ENCODE results near the gene SHROOM2.

The SHROOM2 gene

DNA sequence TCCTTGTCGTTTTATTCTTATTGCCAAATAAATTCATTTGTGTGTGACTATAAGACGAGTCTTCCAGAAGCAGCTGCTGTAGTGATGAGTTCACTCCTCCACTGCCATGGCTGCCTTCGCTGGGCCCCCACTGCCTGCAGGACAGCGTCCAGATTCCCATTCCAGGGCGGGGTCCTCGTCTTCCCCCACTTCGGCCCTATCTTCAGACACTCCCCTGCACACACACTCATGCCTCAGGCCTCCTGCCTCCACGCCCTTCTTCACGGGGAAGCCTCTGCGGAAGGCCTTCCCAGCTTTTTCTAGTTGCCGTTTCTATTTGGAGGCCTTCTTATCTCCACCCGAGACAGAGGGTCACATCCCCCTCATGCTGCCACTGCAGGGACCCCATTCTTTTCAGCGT, 80.4 kb downstream of the SHROOM2 start:
- no peak for FAIRE-seq

GRCh38 chrX:9867226-9867625, 81.0 kb downstream of the SHROOM2 start:
- no peak for FAIRE-seq

GRCh38 chrX:9867753-9868152, 81.5 kb downstream of the SHROOM2 start:
- no peak for FAIRE-seq

GRCh38 chrX:9871701-9872268, 85.6 kb downstream of the SHROOM2 start:
- FAIRE-seq = no peak

- no peak for FAIRE-seq
Measured at GRCh38 chrX:9873360-9873759, 87.1 kb downstream of the SHROOM2 start.

GRCh38 chrX:9873952-9874351, 87.7 kb downstream of the SHROOM2 start:
- no peak for FAIRE-seq

DNA sequence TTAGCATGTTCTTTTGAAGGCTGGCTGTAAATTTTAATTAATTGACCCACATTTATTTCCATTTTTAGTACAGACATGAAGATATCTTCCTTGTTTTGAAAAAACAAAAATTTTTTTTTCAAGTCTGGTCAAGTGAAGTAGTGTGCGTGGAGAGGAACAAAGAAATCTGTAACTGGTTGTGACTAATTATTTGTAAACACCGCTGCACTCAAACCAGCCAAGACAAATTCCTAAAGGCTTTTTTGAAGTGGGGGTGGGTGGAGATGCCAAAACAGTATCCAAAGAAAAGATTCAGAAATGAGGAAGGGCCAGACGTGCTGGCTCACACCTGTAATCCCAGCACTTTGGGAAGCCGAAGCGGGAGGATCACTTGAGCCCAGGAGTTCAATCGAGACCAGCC, 88.3 kb downstream of the SHROOM2 start:
- no peak for FAIRE-seq

- no peak for FAIRE-seq
Measured at GRCh38 chrX:9875801-9876200, 89.6 kb downstream of the SHROOM2 start.

DNA sequence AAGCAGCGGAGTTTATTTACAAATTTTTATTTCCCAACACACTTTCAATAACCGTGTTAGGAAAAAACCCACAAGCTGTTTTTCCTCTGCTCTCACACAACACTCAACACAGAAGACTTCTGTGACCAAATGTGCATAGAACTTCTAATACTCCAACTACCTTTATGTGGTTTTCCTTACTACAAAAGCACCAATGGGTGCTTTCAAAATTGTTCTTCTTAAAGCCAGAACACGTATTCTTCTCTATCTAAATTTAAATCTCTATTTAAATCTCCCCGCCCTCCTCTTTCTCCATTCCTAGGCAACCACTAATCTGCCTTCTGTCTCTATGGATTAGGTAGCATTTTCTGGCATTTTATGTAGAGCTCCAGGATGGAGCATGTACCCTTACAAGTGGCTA, 90.0 kb downstream of the SHROOM2 start:
- FAIRE-seq = no peak

DNA sequence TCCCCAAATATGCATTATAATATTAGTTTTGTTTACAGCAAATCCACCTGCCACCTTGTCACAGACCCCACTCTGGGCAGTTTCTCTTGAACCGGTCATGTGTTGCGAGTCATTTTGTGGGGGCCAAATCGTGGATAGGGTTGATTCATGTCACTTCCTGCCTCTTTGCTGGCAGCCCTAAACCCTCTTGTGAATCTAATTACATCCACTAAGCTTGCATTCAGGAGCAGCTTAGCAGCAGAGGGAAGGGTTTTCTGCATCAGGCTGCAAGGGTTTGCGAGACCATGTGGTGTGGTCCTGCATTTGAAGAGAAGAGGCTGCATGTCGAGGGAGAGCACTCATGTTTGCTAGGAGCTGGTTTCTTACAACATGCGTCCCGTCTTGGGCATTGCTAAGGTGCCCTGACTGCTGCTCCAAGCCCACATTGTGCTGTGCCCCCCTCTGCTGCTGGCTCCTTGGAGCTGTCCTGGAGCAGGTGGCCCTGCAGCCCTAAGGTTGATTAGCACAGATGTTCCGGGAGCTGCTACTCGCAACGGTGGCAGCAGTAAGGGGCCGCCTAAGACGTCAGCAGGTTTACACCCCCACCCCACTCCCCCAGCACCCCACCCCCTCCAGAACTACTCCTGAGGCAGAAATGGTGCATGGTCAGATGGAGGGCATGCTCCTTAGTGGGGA, 92.1 kb downstream of the SHROOM2 start:
- FAIRE-seq = no peak

DNA sequence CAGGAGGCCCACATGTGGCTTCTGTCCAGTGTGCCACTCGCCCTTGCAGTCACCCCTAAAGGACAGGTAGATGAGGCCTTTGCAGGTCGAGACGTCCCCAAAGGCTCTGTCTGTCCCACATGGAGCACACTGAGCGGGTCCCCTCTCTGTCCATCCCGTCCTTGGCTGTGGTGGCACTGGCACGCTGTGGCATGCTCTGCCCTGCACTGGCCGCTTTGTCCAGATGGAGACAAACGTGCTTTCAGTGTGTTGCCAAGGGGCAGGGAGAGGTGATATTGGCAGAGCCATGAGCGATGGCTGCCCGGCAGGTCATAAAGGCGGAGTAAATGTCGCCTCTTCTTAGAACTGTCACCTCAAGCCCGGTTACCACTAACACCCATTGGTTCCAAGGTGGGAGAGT, 94.0 kb downstream of the SHROOM2 start:
- no peak for FAIRE-seq

DNA sequence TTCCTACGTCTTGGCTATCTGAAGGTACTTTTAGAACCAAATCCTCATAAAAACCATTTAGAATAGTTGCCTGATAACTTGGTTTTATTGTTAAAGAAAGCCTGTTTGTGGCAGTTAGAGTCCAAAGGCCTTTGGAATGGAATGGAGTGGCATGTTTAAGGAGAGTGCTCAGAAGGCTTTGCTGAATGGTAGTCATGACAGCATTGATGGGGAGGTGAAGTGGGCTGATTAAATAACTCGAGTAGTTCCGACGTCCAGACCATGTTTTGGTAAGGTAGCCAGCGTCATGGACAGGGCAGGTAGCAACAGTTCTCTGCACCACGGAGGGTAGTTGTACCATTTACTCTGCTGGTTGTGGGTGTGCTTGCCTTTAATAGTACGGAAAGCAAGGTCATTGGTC, 94.6 kb downstream of the SHROOM2 start:
- no peak for FAIRE-seq

DNA sequence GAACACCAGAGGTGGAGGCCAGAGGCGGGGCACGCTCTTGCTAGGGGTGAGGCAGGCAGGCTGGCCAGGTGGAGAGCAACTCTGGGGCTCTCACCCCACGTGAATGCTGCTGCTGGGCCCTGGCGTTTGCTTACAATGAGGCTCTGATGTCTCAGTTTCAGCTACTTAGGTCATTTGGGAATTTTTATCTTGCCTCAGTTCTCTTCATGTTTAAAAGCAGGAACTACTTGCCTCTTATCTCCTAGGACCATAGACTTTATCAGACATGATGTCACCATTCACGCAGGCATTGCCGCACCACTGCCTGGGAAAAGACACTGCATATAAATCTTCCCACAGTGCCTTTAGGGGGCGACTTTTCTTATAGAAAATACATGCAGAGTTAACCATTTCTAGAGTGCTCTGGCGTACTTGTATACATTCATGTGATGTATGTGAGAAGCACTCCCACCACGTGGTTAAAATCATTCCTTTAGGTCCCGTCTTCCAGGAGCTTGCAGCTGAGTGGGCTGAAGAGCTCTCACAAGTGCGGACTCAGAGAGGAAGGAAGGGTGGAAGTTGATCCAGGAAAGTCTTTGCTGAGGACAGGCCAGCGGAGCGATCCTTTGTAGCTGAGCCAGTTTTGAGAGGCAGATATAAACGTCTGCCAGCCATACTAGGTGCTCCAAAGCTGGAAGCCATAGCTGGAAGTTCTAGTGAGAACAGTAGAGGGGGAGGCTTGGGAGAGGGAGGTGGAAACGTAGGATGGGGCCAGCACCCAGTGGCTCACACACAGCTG, 96.6 kb downstream of the SHROOM2 start:
- no peak for FAIRE-seq

- FAIRE-seq = no peak
Measured at GRCh38 chrX:9884031-9884779, 98.0 kb downstream of the SHROOM2 start.

DNA sequence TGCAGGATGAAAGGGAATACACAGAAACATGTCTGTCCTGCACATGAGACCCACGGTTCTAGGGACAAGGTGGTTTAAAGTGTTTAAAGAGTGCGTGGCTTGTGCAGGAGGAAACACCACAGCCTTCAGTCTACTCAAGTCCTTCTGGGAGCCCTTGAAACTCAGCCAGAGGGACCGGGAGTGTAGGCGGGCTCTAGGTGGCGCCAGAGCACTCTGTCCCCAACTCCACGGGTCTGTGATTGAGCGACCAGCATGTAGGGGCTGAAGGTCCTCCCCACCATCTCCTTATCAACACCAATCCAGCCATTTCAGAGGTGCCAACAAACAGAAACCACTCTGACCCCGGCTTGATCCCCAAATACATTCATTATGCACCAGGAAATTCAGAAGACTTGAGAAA, 98.9 kb downstream of the SHROOM2 start:
- FAIRE-seq = no peak

DNA sequence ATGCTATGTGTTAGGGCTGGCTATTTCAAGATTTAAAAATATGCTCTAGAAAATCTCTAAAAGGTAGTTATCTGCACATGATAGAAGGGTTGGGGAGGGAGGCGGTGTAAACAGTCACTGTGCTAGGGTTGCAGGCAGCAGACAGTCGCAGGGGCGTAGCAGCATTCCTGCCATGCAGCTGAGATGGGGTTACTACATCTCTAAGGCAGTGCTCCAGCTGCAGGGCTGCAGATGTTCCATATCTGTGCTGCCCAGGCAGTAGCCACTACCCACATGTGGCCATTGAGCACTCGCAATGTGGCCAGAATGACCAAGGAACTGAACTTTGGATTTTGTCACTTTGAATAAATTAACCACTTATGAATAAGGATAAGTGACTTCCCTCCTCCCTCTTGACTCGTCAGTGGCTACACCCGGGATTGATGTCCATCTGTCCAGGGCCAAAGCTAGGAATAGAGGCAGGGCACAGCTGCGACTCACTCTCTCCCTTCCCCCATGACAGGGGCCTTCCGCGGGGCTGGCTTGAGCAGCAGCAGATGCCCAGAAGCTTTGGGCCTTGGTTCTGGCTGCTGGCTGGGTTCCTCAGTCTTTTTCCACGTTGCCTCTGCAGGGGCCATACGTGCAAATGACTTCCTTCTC, 101.5 kb downstream of the SHROOM2 start:
- FAIRE-seq = no peak

GRCh38 chrX:9888953-9889470, 102.8 kb downstream of the SHROOM2 start:
- FAIRE-seq = no peak

GRCh38 chrX:9890681-9891091, 104.5 kb downstream of the SHROOM2 start:
- no peak for FAIRE-seq

GRCh38 chrX:9895225-9895912, 109.1 kb downstream of the SHROOM2 start:
- FAIRE-seq = no peak

- FAIRE-seq = no peak
Measured at GRCh38 chrX:9897761-9898161, 111.5 kb downstream of the SHROOM2 start.

DNA sequence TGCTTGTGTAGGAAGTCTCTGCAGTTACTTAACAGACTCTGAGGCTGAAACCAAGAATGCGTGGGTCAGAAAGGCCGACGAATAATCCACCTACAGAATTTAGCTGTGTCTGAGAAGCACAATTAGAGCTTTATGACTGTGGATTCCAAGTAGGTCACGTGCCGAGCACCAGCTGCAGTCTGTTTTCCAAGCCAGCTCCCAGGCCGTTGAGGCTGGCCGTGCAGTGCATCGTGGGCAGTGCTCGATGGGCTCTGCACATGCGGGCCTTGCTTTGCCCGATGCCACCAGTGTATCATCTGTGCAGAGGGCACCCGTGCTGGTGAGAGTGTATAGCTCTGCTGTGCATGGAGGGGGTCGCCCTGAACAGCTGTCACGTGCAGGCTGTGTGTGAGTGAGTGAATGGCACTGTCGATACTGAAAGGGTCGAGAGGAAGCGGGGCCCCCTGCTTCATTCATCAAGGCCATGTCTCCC, 113.4 kb downstream of the SHROOM2 start:
- peak; percentile 85 for FAIRE-seq

DNA sequence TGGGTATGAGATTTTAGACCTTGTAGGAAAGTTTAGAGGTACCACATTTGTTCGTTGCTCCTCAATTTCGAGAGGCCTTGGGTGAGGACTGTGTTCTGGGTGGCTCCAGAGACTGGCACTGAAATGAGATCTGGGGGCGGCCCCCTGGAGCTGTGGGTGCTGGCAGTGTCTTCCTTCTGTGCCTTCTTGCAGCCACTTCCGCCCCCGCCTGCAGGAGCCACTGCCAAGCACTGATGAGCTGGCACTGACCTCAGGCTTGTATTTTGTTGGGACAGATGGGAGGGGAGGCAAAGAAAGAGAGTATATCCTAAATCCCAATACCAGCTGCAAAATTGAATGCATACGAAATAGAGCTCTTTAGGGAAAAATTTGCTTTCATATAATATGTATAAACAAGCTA, 116.4 kb downstream of the SHROOM2 start:
- FAIRE-seq = no peak
